ENCODE results near the gene CCBE1. TPM values are rescaled to one million over a fixed set of nuclear protein-coding genes. Genes with fewer than 3 reads are reported as not detected.

CCBE1 gene
- total and polyA plus RNA-seq, 9 of the 15 experiments (the other 6 are each of a cell fraction or from before 2014, with no cell fraction given), result 0.20 TPM; not detected in 8

DNA sequence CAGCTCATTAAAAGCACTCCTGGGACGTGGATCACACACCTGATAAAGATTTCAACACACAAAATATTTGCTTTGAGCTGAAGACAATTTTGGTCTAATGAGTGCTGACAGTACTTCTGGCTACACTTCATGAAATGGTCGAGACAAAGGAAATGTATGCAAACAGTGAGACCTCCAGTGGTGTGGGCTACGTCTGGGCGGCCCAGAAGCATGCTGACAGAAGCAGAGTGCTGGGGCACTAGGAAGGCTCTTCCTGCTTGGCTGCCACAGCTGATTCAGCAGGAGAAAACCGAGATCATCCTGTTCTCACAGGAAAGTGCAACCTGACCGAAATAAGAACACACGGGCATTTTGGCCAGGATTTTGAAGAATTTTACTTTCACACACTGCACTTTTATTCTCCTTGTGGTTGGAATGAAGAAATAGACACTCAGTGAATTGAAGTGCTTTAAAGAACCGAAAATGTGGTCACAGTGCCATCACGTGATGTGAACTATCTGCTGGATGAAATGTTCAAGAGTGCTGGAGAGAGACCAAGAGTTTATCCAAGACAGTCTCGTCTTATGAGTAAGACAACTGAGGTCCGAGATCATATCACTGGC is 149.5 kb downstream of the CCBE1 start (continued):
- TF ChIP-seq, protein P1, sequence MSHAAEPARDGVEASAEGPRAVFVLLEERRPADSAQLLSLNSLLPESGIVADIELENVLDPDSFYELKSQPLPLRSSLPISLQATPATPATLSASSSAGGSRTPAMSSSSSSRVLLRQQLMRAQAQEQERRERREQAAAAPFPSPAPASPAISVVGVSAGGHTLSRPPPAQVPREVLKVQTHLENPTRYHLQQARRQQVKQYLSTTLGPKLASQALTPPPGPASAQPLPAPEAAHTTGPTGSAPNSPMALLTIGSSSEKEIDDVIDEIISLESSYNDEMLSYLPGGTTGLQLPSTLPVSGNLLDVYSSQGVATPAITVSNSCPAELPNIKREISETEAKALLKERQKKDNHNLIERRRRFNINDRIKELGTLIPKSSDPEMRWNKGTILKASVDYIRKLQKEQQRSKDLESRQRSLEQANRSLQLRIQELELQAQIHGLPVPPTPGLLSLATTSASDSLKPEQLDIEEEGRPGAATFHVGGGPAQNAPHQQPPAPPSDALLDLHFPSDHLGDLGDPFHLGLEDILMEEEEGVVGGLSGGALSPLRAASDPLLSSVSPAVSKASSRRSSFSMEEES (CRISPR knock-in tag; IDR thresholded peaks at IDR 0.05), result peak; percentile 92
- TF ChIP-seq, protein P2, sequence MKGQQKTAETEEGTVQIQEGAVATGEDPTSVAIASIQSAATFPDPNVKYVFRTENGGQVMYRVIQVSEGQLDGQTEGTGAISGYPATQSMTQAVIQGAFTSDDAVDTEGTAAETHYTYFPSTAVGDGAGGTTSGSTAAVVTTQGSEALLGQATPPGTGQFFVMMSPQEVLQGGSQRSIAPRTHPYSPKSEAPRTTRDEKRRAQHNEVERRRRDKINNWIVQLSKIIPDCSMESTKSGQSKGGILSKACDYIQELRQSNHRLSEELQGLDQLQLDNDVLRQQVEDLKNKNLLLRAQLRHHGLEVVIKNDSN (CRISPR knock-in tag; IDR thresholded peaks at IDR 0.05), result peak; percentile 50
- TF ChIP-seq REST (IDR thresholded peaks at IDR 0.05; ENCODE audit: borderline replicate concordance) (peak; percentile 19; the same call in 1 of the 2 replicates), REST (CRISPR knock-in tag; IDR thresholded peaks at IDR 0.05; ENCODE audit: low read depth) (no peak)
